ENCODE results near the gene OLFM2.

The OLFM2 gene

DNA sequence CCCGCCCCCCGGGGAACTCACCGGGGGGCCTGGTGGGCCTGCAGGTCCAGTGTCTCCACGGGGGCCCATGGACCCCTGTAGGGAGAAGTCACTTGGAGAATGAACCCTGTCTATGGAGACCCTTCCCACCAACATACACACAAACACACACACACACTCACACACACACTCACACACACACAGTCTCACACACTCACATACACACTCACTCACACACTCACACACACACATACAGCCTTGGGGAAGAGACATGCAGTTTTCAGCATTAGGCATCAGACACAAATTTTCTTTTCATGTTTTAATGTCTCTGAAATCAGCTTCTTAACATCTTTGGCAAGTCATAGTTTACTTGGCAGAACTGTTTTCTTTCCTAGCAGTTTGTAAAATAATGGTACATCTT lies 31.0 kb upstream of the OLFM2 start:
- no peaks in the 10 kb centered on the region for H3K79me2 ChIP-seq (ENCODE audit: low read length)
- no peaks in the 10 kb centered on the region for H3K36me3 ChIP-seq (replicated peaks; ENCODE audit: low read depth, low read length)
- no peaks in the 10 kb centered on the region for H3K9me3 ChIP-seq (ENCODE audit: insufficient read depth, low read length)
- no peak overlapping the region for H3K4me3 ChIP-seq (ENCODE audit: low read length)
- H3K27ac ChIP-seq (ENCODE audit: low read length), result no peak overlapping the region
- no peak overlapping the region for H3K4me2 ChIP-seq (ENCODE audit: low read length)
- no peaks in the 10 kb centered on the region; the same call in 1 of the 2 replicates for H3K27me3 ChIP-seq (ENCODE audit: low read depth, low read length)
- no peak overlapping the region for H2AFZ ChIP-seq (ENCODE audit: low read depth, low read length)
- no peaks in the 10 kb centered on the region for H4K20me1 ChIP-seq (ENCODE audit: insufficient read depth, low read length)
- TF ChIP-seq EZH2phosphoT487 (IDR thresholded peaks at IDR 0.05; ENCODE audit: low read depth), result no peak
- TF ChIP-seq, protein P1, sequence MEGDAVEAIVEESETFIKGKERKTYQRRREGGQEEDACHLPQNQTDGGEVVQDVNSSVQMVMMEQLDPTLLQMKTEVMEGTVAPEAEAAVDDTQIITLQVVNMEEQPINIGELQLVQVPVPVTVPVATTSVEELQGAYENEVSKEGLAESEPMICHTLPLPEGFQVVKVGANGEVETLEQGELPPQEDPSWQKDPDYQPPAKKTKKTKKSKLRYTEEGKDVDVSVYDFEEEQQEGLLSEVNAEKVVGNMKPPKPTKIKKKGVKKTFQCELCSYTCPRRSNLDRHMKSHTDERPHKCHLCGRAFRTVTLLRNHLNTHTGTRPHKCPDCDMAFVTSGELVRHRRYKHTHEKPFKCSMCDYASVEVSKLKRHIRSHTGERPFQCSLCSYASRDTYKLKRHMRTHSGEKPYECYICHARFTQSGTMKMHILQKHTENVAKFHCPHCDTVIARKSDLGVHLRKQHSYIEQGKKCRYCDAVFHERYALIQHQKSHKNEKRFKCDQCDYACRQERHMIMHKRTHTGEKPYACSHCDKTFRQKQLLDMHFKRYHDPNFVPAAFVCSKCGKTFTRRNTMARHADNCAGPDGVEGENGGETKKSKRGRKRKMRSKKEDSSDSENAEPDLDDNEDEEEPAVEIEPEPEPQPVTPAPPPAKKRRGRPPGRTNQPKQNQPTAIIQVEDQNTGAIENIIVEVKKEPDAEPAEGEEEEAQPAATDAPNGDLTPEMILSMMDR (IDR thresholded peaks at IDR 0.05; ENCODE audit: low read depth, low read length), result no peak
- no peak overlapping the region for H3K9ac ChIP-seq (ENCODE audit: low read length)
- no peaks in the 10 kb centered on the region for H3K4me1 ChIP-seq (ENCODE audit: low read length)

DNA sequence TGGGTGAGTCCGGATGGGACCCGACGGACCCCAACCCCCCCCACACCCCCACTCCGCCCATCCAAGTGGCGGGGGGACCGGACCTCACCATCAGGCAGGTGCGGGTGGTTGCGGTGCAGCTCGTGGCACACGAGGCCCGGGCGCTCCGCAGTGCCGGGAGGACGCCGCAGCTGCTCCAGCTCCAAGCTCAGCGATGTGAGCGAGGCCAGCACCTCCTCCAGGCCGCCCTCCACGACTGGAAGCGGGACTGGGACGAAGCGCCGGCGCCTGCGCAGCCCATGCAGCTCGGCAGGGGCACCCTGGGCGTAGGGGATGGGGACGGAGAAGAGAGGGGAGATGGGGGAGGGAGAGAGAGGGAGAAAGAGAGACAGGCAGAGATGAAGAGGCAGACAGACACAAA lies 30.1 kb upstream of the OLFM2 start:
- no peaks in the 10 kb centered on the region for H4K20me1 ChIP-seq (ENCODE audit: insufficient read depth, low read length)
- no peaks in the 10 kb centered on the region; the same call in 1 of the 2 replicates for H3K27me3 ChIP-seq (ENCODE audit: low read depth, low read length)
- H3K79me2 ChIP-seq (ENCODE audit: low read length), result no peaks in the 10 kb centered on the region
- H3K4me2 ChIP-seq (ENCODE audit: low read length), result no peak overlapping the region
- no peaks in the 10 kb centered on the region for H3K4me1 ChIP-seq (ENCODE audit: low read length)
- H3K4me3 ChIP-seq (ENCODE audit: low read length), result no peak overlapping the region
- TF ChIP-seq, protein P1 (IDR thresholded peaks at IDR 0.05; ENCODE audit: low read depth, low read length), result no peak
- no peak for TF ChIP-seq EZH2phosphoT487 (IDR thresholded peaks at IDR 0.05; ENCODE audit: low read depth)
- no peak overlapping the region for H2AFZ ChIP-seq (ENCODE audit: low read depth, low read length)
- H3K27ac ChIP-seq (ENCODE audit: low read length), result no peak overlapping the region
- H3K9ac ChIP-seq (ENCODE audit: low read length), result no peak overlapping the region
- H3K9me3 ChIP-seq (ENCODE audit: insufficient read depth, low read length), result no peaks in the 10 kb centered on the region
- H3K36me3 ChIP-seq (replicated peaks; ENCODE audit: low read depth, low read length), result no peaks in the 10 kb centered on the region

DNA sequence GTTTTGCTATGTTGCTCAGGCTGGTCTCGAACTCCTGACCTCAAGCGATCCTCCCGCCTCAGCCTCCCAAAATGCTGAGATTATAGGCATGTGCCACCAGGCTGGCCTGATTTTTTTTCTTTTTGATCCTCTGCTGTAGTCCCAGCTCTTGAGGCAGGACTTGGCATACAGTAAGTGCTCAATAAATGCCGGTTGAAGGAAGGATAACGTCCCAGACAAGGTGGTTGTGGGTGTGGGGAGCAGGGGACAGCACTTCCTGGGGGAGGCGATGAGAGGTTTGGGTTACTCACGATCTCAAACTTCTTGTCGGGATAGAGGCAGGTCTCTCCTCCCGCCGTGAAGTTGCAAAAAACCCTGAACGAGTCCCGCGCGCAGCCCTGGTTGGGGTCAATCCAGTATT lies 29.7 kb upstream of the OLFM2 start:
- TF ChIP-seq, protein P1 (IDR thresholded peaks at IDR 0.05; ENCODE audit: low read depth, low read length), result no peak
- TF ChIP-seq EZH2phosphoT487 (IDR thresholded peaks at IDR 0.05; ENCODE audit: low read depth), result no peak
- H3K4me3 ChIP-seq (ENCODE audit: low read length), result no peak overlapping the region
- no peaks in the 10 kb centered on the region for H3K9me3 ChIP-seq (ENCODE audit: insufficient read depth, low read length)
- no peaks in the 10 kb centered on the region for H3K4me1 ChIP-seq (ENCODE audit: low read length)
- H2AFZ ChIP-seq (ENCODE audit: low read depth, low read length), result no peak overlapping the region
- no peaks in the 10 kb centered on the region for H3K79me2 ChIP-seq (ENCODE audit: low read length)
- H3K27ac ChIP-seq (ENCODE audit: low read length), result no peak overlapping the region
- H3K27me3 ChIP-seq (ENCODE audit: low read depth, low read length), result no peaks in the 10 kb centered on the region; the same call in 1 of the 2 replicates
- H3K9ac ChIP-seq (ENCODE audit: low read length), result no peak overlapping the region
- no peaks in the 10 kb centered on the region for H4K20me1 ChIP-seq (ENCODE audit: insufficient read depth, low read length)
- H3K4me2 ChIP-seq (ENCODE audit: low read length), result no peak overlapping the region
- H3K36me3 ChIP-seq (replicated peaks; ENCODE audit: low read depth, low read length), result no peaks in the 10 kb centered on the region

DNA sequence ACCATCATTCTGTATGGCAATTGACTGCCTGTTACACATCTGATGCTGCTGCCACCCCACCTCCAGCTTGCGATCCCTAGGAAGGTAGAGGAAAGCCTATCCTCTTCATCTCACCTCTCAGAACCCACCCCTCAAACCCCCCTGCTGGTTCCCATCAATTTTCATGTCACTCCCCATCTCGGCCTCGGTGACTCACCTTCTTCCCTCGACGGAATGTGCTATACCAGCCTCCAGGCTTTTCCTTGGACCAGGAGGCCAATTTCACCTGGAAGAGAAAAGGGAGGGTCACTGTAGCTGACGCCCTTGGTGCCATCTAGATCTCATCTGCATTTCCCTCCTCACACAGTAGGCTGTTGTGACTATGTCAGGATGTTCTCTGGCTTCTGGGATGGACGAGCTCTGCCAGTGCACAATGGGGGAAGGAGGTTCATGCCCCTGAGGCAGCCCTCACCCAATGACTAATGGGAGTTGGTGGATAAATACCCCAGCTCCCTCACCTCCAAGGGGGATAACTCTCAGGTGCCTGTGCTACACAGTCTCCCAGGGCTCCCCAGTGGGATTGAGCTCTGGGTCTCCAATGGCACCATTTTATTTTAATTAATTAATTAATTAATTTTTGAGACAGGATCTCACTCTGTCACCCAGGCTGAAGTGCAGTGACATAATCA lies 26.4 kb upstream of the OLFM2 start:
- H4K20me1 ChIP-seq (ENCODE audit: insufficient read depth, low read length), result no peaks in the 10 kb centered on the region
- H3K9me3 ChIP-seq (ENCODE audit: insufficient read depth, low read length), result no peaks in the 10 kb centered on the region
- H3K4me1 ChIP-seq (ENCODE audit: low read length), result no peaks in the 10 kb centered on the region
- H3K4me3 ChIP-seq (ENCODE audit: low read length), result no peak overlapping the region
- TF ChIP-seq EZH2phosphoT487 (IDR thresholded peaks at IDR 0.05; ENCODE audit: low read depth), result no peak
- TF ChIP-seq, protein P1 (IDR thresholded peaks at IDR 0.05; ENCODE audit: low read depth, low read length), result no peak
- H3K4me2 ChIP-seq (ENCODE audit: low read length), result no peak overlapping the region
- no peaks in the 10 kb centered on the region for H3K79me2 ChIP-seq (ENCODE audit: low read length)
- no peak overlapping the region for H3K9ac ChIP-seq (ENCODE audit: low read length)
- no peaks in the 10 kb centered on the region; the same call in 1 of the 2 replicates for H3K27me3 ChIP-seq (ENCODE audit: low read depth, low read length)
- no peaks in the 10 kb centered on the region for H3K36me3 ChIP-seq (replicated peaks; ENCODE audit: low read depth, low read length)
- H2AFZ ChIP-seq (ENCODE audit: low read depth, low read length), result no peak overlapping the region
- no peak overlapping the region for H3K27ac ChIP-seq (ENCODE audit: low read length)
